PC-3 (cell line): Measurements from ENCODE around the gene FAM149A. TPM values are rescaled to one million over a fixed set of nuclear protein-coding genes. Genes with fewer than 3 reads are reported as not detected.

Experiments
- ATAC-seq: fragments of 200-7000 bp; cut with Tn5 transposase; 2 replicates; pipeline ENCODE4 v1.9.1; 2020; ENCODE audit warnings: mild to moderate bottlenecking, moderate library complexity
- BruUV-seq: library from RNA; stranded (reverse); fragments of 400-500 nt; replicated peaks from 2 replicates; lab custom pipeline; 2021; lab: Mats Ljungman, UMichigan
- CTCF ChIA-PET: fragments of 300-600 bp; sonication (Branson Sonifier 250); formaldehyde crosslinking; loops from one replicate; lab custom pipeline; 2022; ENCODE audit warnings: antibody characterized with exemption; lab: Charles Lee
- POLR2A ChIA-PET: fragments of 300-600 bp; sonication (Branson Sonifier 250); formaldehyde crosslinking; loops from one replicate; lab custom pipeline; 2022; ENCODE audit warnings: antibody characterized with exemption; ENCODE audit not compliant: unreplicated experiment; lab: Charles Lee
- DNase-seq: peaks from one replicate; pipeline ENCODE4 v3.0.0-alpha.2; 2015
- H2AFZ ChIP-seq: fragments of 300-600 bp; sonication (generic); 2 replicates; pipeline ENCODE4 v1.6.0; 2016; ENCODE audit warnings: antibody characterized with exemption, low read length
- H3F3A ChIP-seq: fragments of 300-600 bp; sonication (generic); one replicate; pipeline ENCODE4 v1.6.0; 2017; ENCODE audit warnings: antibody characterized with exemption, low read length, control low read depth, mild to moderate bottlenecking; ENCODE audit not compliant: unreplicated experiment
- H3K27ac ChIP-seq: fragments of 300-600 bp; sonication (generic); 2 replicates; pipeline ENCODE4 v1.5.1; 2016; ENCODE audit warnings: mild to moderate bottlenecking, low read length
- H3K27me3 ChIP-seq: fragments of 300-600 bp; sonication (generic); 2 replicates; pipeline ENCODE4 v1.6.1; 2016; ENCODE audit warnings: low read length, mixed read lengths
- H3K36me3 ChIP-seq: fragments of 300-600 bp; sonication (generic); 2 replicates; pipeline ENCODE4 v1.6.1; 2016; ENCODE audit warnings: low read depth, mixed run types, low read length, mixed read lengths
- H3K4me1 ChIP-seq: fragments of 300-600 bp; sonication (generic); 2 replicates; pipeline ENCODE4 v1.5.1; 2016; ENCODE audit warnings: low read length; ENCODE audit not compliant: insufficient read depth
- H3K4me2 ChIP-seq: fragments of 300-600 bp; sonication (generic); 2 replicates; pipeline ENCODE4 v1.6.0; 2016; ENCODE audit warnings: low read length
- H3K4me3 ChIP-seq: fragments of 300-600 bp; sonication (generic); 2 replicates; pipeline ENCODE4 v1.5.1; 2016; ENCODE audit warnings: mild to moderate bottlenecking, low read length, mixed read lengths
- H3K79me2 ChIP-seq: fragments of 300-600 bp; sonication (generic); 2 replicates; pipeline ENCODE4 v1.6.1; 2017; ENCODE audit warnings: low read length, mixed read lengths
- H3K9ac ChIP-seq: fragments of 300-600 bp; sonication (generic); 2 replicates; pipeline ENCODE4 v1.6.0; 2016; ENCODE audit warnings: mild to moderate bottlenecking, low read length
- H3K9me2 ChIP-seq: fragments of 300-600 bp; sonication (generic); replicated peaks from 2 replicates; pipeline ENCODE4 v1.6.1; 2016; ENCODE audit warnings: mixed run types, low read length, mixed read lengths
- H3K9me3 ChIP-seq: fragments of 300-600 bp; sonication (generic); 2 replicates; pipeline ENCODE4 v1.6.1; 2016; ENCODE audit warnings: low read length, mixed read lengths
- H4K20me1 ChIP-seq: fragments of 300-600 bp; sonication (generic); 2 replicates; pipeline ENCODE4 v1.6.1; 2016; ENCODE audit warnings: low read length, mixed read lengths
- CTCF ChIP-seq: fragments of 300-600 bp; sonication (generic); conservative IDR thresholded peaks from 2 replicates; pipeline ENCODE4 v1.5.1; 2017; ENCODE audit warnings: antibody characterized with exemption, low read depth, mild to moderate bottlenecking, low read length
- EZH2 ChIP-seq: fragments of 300-600 bp; sonication (generic); IDR thresholded peaks from one replicate; pipeline ENCODE4 v1.6.1; 2017; ENCODE audit warnings: antibody characterized with exemption, mild to moderate bottlenecking, low read length; ENCODE audit not compliant: unreplicated experiment
- EZH2phosphoT487 ChIP-seq: fragments of 300-600 bp; sonication (generic); IDR thresholded peaks from 2 replicates; pipeline ENCODE4 v1.6.1; 2018; ENCODE audit warnings: mild to moderate bottlenecking, antibody characterized with exemption, low read length, borderline replicate concordance
- intact Hi-C: fragments of 100-400 bp; cut with micrococcal nuclease; formaldehyde crosslinking; loops from 2 replicates; pipeline ENCODE4 v1.9.0; 2023
- total RNA-seq: library from RNA; depleted of rRNA; stranded (reverse); fragments of >200 nt; gene quantifications from 2 replicates; pipeline ENCODE4 v1.2.3, GENCODE V29; 2014

FAM149A gene
- total RNA-seq, 1 experiment from 2014 or later: 0.22 TPM

- Histone ChIP-seq H4K20me1 (no peaks in the 10 kb centered on the region), H3K79me2 (no peaks in the 10 kb centered on the region), H3F3A (no peaks in the 10 kb centered on the region), H3K4me3 (no peak overlapping the region), H3K9me3 (no peaks in the 10 kb centered on the region), H3K4me2 (no peak overlapping the region), H3K4me1 (no peaks in the 10 kb centered on the region), H3K9ac (no peak overlapping the region), H2AFZ (no peak overlapping the region), H3K9me2 (no peaks in the 10 kb centered on the region), H3K27me3 (peaks cover 34% of the 10 kb centered on the region), H3K27ac (no peak overlapping the region), H3K36me3 (no peaks in the 10 kb centered on the region)
- intact Hi-C loops: no loop called here
- no peak for ATAC-seq
- no peak for TF ChIP-seq EZH2
- TF ChIP-seq CTCF: no peak
- TF ChIP-seq EZH2phosphoT487: no peak
- no peak for DNase-seq
- BruUV-seq: no TSS peak
- ChIA-PET CTCF (no interaction called here), POLR2A (no interaction called here)
Measured at GRCh38 chr4:186118582-186118981, 14.1 kb downstream of the FAM149A start.

GRCh38 chr4:186121057-186121456, 16.6 kb downstream of the FAM149A start:
- H3K27ac ChIP-seq: no peak overlapping the region
- no peaks in the 10 kb centered on the region for H4K20me1 ChIP-seq
- no peak overlapping the region for H3K9ac ChIP-seq
- no peaks in the 10 kb centered on the region for H3K4me1 ChIP-seq
- H3K9me3 ChIP-seq: no peaks in the 10 kb centered on the region
- DNase-seq (no peak), ATAC-seq (no peak)
- intact Hi-C loops: no loop called here
- TF ChIP-seq EZH2 (no peak), EZH2phosphoT487 (no peak), CTCF (no peak)
- CTCF ChIA-PET: no interaction called here
- no peaks in the 10 kb centered on the region for H3K79me2 ChIP-seq
- H2AFZ ChIP-seq: no peak overlapping the region
- H3K36me3 ChIP-seq: no peaks in the 10 kb centered on the region
- H3K4me2 ChIP-seq: no peak overlapping the region
- H3K27me3 ChIP-seq: peaks cover 34% of the 10 kb centered on the region
- POLR2A ChIA-PET: no interaction called here
- H3F3A ChIP-seq: no peaks in the 10 kb centered on the region
- no peak overlapping the region for H3K4me3 ChIP-seq
- H3K9me2 ChIP-seq: no peaks in the 10 kb centered on the region
- BruUV-seq: no TSS peak

- H3K4me2 ChIP-seq: no peak overlapping the region
- ATAC-seq (no peak), DNase-seq (no peak)
- ChIA-PET CTCF (no interaction called here), POLR2A (no interaction called here)
- no peaks in the 10 kb centered on the region for H3K36me3 ChIP-seq
- no peak overlapping the region for H2AFZ ChIP-seq
- BruUV-seq: no TSS peak
- H3K27ac ChIP-seq: no peak overlapping the region
- H3K4me1 ChIP-seq: no peaks in the 10 kb centered on the region
- H3K79me2 ChIP-seq: no peaks in the 10 kb centered on the region
- no peak overlapping the region for H3K4me3 ChIP-seq
- H4K20me1 ChIP-seq: no peaks in the 10 kb centered on the region
- no peak for TF ChIP-seq EZH2phosphoT487
- TF ChIP-seq EZH2: no peak
- TF ChIP-seq CTCF: no peak
- no peaks in the 10 kb centered on the region for H3F3A ChIP-seq
- H3K9me2 ChIP-seq: no peaks in the 10 kb centered on the region
- no peak overlapping the region for H3K9ac ChIP-seq
- no peaks in the 10 kb centered on the region for H3K9me3 ChIP-seq
- intact Hi-C loops: no loop called here
- no peaks in the 10 kb centered on the region for H3K27me3 ChIP-seq
Measured at GRCh38 chr4:186128842-186129241, 24.3 kb downstream of the FAM149A start.
